Activated naive CD8-positive, alpha-beta T cell treated with anti-CD3 and anti-CD28 coated beads, Interleukin-2, amount 10 ng/mL, durations not matched to agents 7 days and 5 days (primary cell): ENCODE data around the gene TMEM185B. TPM values are rescaled to one million over a fixed set of nuclear protein-coding genes. Genes with fewer than 3 reads are reported as not detected.
"Not testable (repeated sequence)": the region's sequence is repeated elsewhere in the genome, so short reads cannot be mapped to it uniquely, and the experiment has no call there.

Experiments used
- ATAC-seq: fragments of 150-1000 bp; cut with Tn5 transposase; one replicate; pipeline ENCODE4 v1.10.0; 2021; ENCODE audit warnings: low read depth, moderate library complexity
- POLR2A ChIA-PET: fragments of 350-600 bp; sonication (Branson Sonifier 250); formaldehyde crosslinking; loops from one replicate; lab custom pipeline; 2021; ENCODE audit warnings: antibody characterized with exemption; lab: Charles Lee
- DNase-seq: peaks from one replicate; pipeline ENCODE4 v3.0.0; 2021
- H3K27ac Mint-ChIP-seq: one replicate; pipeline ENCODE4 v1.8.0; 2022; ENCODE audit warnings: mild to moderate bottlenecking, mixed read lengths
- H3K27me3 Mint-ChIP-seq: one replicate; pipeline ENCODE4 v1.8.0; 2022; ENCODE audit warnings: mild to moderate bottlenecking, moderate library complexity, mixed read lengths
- H3K36me3 Mint-ChIP-seq: one replicate; pipeline ENCODE4 v1.8.0; 2021; ENCODE audit warnings: mild to moderate bottlenecking, mixed read lengths
- H3K4me1 Mint-ChIP-seq: one replicate; pipeline ENCODE4 v1.8.0; 2021; ENCODE audit warnings: mixed read lengths
- H3K4me3 Mint-ChIP-seq: one replicate; pipeline ENCODE4 v1.8.0; 2022; ENCODE audit warnings: mild to moderate bottlenecking, moderate library complexity, mixed read lengths
- H3K9me3 Mint-ChIP-seq: one replicate; pipeline ENCODE4 v1.8.0; 2021; ENCODE audit warnings: mixed read lengths
- total RNA-seq, 2 experiments: library from RNA; stranded (reverse); gene quantifications; one replicate each; pipeline ENCODE4 v1.2.3, GENCODE V29; 2021

TMEM185B gene
- 10 to 100 TPM; 23.4 to 26.2 TPM for total RNA-seq

DNA sequence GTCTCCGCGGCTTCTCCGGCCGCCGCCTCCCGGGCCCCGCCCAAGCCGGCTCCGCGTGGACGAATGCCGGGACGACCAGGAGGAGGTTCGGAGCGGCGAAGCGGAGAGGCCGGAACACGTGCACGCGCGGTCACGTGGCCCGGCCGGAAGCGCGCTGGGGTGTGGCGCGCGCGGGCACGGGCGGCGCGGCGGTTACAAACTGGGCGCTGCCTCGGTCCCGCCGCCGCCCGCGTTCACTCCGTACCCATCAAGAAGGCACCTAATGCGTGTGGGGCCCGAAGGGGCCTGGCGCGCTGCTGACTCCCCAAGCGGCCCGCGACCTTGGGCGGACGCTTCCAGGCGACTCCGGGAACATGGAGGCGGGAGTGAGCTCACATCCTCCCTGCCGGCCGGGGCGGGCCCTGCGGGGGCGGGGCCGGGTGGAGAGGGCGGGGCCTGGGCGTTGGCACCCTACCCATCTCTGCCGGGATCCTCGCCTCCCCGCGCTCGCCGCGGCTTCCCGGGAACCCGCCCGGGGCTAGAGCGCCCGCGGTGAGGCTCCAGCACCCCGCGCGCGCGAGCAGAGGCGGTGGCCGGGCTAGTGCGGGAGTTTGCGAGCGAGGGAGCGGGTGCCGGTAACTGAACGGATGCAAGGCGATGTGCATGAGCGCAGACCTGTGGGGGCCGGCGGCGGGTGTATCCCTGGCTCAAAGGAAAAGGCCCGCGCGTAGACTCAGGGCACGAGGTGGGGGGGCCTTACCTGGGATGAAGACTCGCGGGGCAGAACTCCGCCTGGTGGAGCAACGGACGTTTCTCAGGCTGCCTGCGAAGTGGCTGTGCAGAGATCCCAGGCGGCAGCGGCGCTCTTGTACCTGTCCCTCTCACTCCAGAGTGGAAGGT, at the start of gene TMEM185B:
TSS of gene TMEM185B (minus strand) at position 367 of the 879 bp plus-strand sequence. CDS start 424 bp downstream, outside the sequence.
- ATAC-seq (peak; percentile 91), DNase-seq (peak; percentile 95)
- Mint-ChIP-seq H3K27ac (peak within 1 kb of the TSS; percentile 84), H3K27me3 (no peaks in the 10 kb centered on the region), H3K36me3 (peaks cover 46% of the 10 kb centered on the region), H3K9me3 (peaks cover 4% of the 10 kb centered on the region), H3K4me3 (peak within 1 kb of the TSS; percentile 87), H3K4me1 (peaks cover 59% of the 10 kb centered on the region)
- POLR2A ChIA-PET: interaction anchor here (0.7 to 3.2 kb wide), 10 partner anchors 9 to 90 kb away, joined by 3 to 35 read pairs (median 5); no protein-coding TSS in a partner anchor

DNA sequence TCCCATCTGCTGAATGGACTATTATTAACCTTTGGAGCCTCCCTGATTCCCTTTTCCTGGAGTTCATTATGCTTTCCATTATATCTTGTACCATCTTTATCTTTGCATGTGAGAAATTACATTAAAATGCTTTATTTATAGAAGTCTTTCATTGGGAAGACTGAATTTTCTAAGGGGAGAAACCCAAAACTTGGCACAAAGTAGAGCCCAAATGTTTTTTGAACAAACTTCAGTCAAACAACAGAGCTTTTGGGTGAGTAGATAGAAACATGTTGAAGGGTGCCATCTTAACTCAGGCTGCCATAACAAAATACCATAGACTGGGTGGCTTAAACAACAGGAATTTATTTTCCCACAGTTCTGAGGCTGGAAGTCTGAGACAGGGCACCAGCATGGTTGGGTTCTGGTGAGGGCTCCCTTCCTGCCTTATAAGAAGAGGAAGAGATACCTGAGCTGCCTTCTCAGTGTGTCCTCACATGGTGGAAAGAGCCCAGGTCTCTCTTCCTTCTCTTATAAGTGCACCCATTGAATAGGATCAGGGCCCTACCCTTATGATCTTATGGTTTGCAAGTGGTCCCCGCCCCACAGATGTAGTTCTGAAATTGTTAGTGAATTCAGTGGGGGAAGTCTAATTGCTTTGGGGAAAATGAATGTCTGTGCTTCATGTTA, 48.6 kb upstream of the TMEM185B start:
- no peak for DNase-seq
- Mint-ChIP-seq H3K27me3 (no peaks in the 10 kb centered on the region), H3K9me3 (peaks cover 13% of the 10 kb centered on the region), H3K36me3 (peaks cover 70% of the 10 kb centered on the region), H3K27ac (no peak overlapping the region), H3K4me3 (no peak overlapping the region), H3K4me1 (peaks cover 34% of the 10 kb centered on the region)
- POLR2A ChIA-PET: no interaction called here
- no peak for ATAC-seq

DNA sequence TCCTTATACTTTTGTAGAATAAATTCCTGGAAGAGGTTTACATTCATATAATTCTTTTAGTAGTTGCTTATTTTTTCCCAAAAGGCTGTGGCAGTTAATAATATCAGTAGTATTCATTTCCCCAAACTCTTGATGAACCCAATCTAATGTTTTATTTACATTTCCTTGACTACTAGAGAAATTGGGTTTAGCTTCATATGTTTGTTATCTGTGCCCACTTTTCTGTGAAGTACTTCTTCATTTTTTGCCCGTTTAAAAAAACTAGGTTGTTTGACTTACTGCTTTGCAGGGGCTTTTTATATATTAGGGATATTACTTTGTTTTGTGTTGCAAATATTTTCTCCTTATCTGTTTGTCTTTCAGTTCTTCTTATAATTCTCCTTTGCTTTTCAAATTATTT, 46.6 kb upstream of the TMEM185B start:
- H3K4me1 Mint-ChIP-seq: peaks cover 41% of the 10 kb centered on the region
- no peaks in the 10 kb centered on the region for H3K27me3 Mint-ChIP-seq
- H3K27ac Mint-ChIP-seq: no peak overlapping the region
- ATAC-seq (no peak), DNase-seq (no peak)
- peaks cover 8% of the 10 kb centered on the region for H3K9me3 Mint-ChIP-seq
- peaks cover 66% of the 10 kb centered on the region for H3K36me3 Mint-ChIP-seq
- no peak overlapping the region for H3K4me3 Mint-ChIP-seq
- POLR2A ChIA-PET: no interaction called here

DNA sequence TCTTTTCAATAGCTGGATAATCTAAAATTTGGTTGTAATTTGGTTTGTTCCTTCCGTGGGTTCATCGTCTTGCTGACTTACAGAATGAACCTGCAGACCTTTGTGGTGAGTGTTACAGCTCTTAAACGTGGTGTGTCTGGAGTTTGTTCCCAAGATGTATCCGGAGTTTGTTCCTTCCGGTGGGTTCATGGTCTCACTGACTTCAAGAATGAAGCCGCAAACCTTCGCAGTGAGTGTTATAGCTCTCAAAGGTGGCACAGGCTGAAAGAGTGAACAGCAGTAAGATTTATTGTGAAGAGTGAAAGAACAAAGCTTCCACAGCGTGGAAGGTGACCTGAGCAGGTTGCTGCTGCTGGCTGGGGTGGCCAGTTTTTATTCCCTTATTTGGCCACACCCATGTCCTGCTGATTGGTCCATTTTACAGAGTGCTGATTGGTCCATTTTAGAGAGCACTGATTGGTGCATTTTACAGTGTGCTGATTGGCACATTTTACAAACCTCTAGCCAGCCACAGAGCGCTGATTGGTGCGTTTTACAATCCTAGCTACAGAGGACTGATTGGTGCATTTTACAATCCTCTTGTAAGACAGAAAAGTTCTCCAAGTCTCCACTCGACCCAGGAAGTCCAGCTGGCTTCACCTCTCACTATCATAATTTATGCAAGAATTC, 46.0 kb upstream of the TMEM185B start:
- Mint-ChIP-seq H3K27me3 (no peaks in the 10 kb centered on the region), H3K4me3 (no peak overlapping the region), H3K27ac (no peak overlapping the region), H3K9me3 (peaks cover 8% of the 10 kb centered on the region), H3K4me1 (peaks cover 42% of the 10 kb centered on the region), H3K36me3 (peaks cover 63% of the 10 kb centered on the region)
- ATAC-seq: peak; percentile 56
- no peak for DNase-seq
- POLR2A ChIA-PET: no interaction called here

DNA sequence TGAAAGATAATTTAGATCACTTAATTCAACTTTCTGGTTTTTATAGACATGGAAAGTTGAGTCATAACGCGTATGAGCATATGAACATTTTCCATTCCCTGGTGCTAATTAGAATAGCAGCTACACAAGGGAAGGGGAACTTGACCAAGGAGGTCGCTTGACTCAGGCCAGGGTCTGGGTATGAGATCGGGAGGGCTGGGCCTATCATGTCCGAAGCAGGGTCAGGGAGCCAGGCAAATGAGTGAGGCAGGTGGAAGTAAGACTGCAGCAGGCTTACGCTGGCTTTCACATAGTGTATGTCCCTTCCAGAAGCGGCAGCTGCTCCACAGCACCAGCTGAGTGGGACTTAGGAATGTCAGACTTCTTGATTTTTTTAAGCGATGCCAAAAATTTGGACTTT, 44.1 kb upstream of the TMEM185B start:
- Mint-ChIP-seq H3K27ac (no peak overlapping the region), H3K4me3 (no peak overlapping the region), H3K9me3 (peaks cover 3% of the 10 kb centered on the region), H3K4me1 (peaks cover 30% of the 10 kb centered on the region), H3K36me3 (peaks cover 46% of the 10 kb centered on the region), H3K27me3 (no peaks in the 10 kb centered on the region)
- POLR2A ChIA-PET: no interaction called here
- ATAC-seq (no peak), DNase-seq (no peak)

DNA sequence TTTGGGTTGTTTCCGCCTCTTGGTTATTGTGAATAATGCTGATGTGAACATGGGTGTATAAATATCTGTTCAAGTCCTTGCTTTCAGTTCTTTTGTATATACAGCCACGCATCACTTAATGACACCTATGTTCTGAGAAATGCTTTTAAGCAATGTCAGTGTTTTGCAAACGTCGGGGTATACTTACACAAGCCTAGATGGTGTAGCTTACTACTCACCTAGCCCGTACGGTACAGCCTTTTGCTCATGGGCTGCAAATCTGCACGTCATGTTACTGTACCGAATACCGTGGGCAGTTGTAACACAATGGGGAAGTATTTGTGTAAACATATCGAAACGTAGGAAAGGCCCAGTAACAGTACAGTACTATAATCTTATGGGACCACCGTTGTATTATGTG, 41.8 kb upstream of the TMEM185B start:
- Mint-ChIP-seq H3K4me1 (peaks cover 27% of the 10 kb centered on the region), H3K27ac (no peak overlapping the region), H3K9me3 (peaks cover 1% of the 10 kb centered on the region), H3K36me3 (peaks cover 26% of the 10 kb centered on the region), H3K4me3 (no peak overlapping the region), H3K27me3 (no peaks in the 10 kb centered on the region)
- DNase-seq: no peak
- POLR2A ChIA-PET: interaction anchor here (1.4 kb wide), 1 partner anchor 34 kb away, joined by 3 read pairs; no protein-coding TSS in a partner anchor
- ATAC-seq: no peak

DNA sequence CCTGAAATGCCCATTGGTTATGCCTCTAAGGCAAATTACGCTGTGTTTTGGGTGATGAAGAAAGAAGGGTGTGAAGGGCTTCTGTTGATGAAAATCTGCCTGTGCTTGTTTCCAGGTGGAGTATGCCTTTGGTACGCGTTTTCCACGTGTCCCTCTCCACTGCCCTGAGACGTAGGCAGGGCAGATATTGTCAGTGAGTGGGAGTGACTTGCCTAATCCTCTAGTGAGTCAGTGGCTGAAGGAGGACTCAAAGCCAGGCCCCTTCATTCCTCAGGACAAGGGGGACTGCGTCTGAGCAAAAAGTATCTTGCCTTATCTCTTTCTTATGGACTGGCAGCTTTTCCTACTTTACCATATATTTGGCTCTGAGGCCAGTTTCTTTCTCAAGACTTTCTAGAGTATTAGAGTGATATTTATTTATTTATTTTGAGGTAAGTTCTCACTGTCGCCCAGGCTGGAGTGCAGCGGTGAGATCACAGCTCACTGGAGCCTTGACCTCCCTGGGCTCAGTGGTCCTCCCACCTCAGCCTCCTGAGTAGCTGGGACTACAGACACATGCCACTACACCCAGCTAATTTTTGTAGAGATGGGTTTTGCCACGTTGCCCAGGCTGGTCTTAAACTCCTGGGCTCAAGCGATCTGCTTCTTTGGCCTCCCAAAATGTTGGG, 39.7 kb upstream of the TMEM185B start:
- peaks cover 5% of the 10 kb centered on the region for H3K9me3 Mint-ChIP-seq
- ATAC-seq (no peak), DNase-seq (no peak)
- POLR2A ChIA-PET: no interaction called here
- H3K4me3 Mint-ChIP-seq: no peak overlapping the region
- H3K27me3 Mint-ChIP-seq: no peaks in the 10 kb centered on the region
- peaks cover 26% of the 10 kb centered on the region for H3K4me1 Mint-ChIP-seq
- H3K27ac Mint-ChIP-seq: no peak overlapping the region
- peaks cover 29% of the 10 kb centered on the region for H3K36me3 Mint-ChIP-seq

DNA sequence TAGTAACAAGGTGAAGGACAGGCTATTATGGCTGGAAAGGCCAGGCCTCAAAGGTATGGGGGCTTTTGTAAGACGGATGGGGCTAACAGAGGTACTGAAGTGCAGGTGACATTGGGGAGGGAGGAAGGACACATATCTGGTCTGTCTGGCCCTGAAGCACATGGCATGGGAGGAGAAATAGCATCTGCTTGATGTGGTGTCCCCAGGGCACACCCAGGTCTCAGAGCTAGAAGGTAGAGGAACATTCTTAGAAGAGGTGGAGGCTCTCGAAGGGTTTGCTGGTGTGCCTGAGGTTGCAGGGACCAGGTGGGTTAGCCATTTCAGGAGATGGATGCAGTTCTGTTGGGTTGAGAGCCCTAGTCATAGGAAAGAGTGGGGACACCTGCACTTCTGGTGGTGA, 39.0 kb upstream of the TMEM185B start:
- Mint-ChIP-seq H3K9me3 (peaks cover 6% of the 10 kb centered on the region), H3K4me1 (peaks cover 31% of the 10 kb centered on the region), H3K27me3 (no peaks in the 10 kb centered on the region), H3K27ac (no peak overlapping the region), H3K4me3 (no peak overlapping the region), H3K36me3 (peaks cover 33% of the 10 kb centered on the region)
- DNase-seq (no peak), ATAC-seq (peak; percentile 61)
- POLR2A ChIA-PET: interaction anchor here (1.4 kb wide), 1 partner anchor 10 kb away, joined by 4 read pairs; the partner anchor contains the start of gene RALB

DNA sequence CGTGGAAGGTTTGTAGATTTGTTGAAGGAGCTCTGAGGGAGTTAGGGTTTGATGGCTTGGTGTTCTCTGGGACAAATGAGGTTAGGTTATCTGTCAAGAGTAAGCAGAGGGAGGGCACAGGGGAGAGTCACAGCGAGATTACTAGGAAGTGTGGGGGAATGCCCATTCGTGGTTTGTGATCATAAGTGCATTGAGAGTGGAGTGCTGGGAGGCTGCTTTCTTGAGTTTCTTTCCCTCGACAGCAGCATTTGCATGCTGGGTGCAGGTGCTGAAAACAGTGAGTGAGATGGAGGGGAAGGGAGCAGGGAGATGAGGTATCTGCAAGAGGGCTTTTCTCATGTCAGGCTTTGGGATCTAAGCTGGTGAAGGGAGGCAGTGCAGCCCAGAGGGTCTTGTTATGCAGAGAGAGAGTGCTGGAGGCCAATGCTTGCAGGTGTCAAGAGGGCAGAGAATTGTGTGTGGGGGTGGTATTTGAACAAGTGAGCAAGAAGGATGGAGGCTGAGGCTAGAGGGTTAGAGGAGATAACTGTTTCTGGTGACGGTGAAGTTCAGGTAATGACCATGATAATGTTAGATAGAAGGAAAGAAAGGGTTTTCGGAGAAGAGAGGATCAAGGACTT, 38.3 kb upstream of the TMEM185B start:
- Mint-ChIP-seq H3K9me3 (peaks cover 6% of the 10 kb centered on the region), H3K27ac (no peak overlapping the region), H3K4me1 (peaks cover 36% of the 10 kb centered on the region), H3K4me3 (no peak overlapping the region), H3K27me3 (no peaks in the 10 kb centered on the region), H3K36me3 (peaks cover 36% of the 10 kb centered on the region)
- ATAC-seq: peak; percentile 52
- no peak for DNase-seq
- POLR2A ChIA-PET: interaction anchor here (1.4 to 1.7 kb wide), 2 partner anchors 9 to 13 kb away, joined by 3 to 4 read pairs; partner anchors contain the start of gene RALB

DNA sequence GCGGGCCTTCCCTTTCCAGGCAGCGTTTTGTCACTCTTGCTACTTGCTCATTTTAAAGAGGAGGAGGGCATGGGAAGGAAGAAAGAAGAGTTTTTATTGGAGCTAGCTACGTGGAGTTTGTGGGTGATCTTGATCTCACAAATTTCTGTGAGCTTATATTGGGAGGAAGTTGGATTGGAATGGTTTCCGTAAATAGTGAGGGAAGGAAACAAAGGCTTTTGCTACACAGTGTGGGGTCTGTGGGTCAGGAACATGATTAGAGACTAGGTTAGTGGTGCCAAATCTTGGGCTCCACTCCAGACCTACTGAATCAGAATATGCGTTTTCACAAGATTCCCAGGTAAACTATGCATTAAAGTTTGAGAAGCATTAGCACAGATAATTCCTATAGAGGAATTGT, 37.5 kb upstream of the TMEM185B start:
- Mint-ChIP-seq H3K4me1 (peaks cover 41% of the 10 kb centered on the region), H3K4me3 (no peak overlapping the region), H3K9me3 (peaks cover 6% of the 10 kb centered on the region), H3K36me3 (peaks cover 44% of the 10 kb centered on the region), H3K27ac (no peak overlapping the region), H3K27me3 (no peaks in the 10 kb centered on the region)
- POLR2A ChIA-PET: interaction anchor here (1.7 kb wide), 1 partner anchor 14 kb away, joined by 3 read pairs; no protein-coding TSS in a partner anchor
- no peak for ATAC-seq
- no peak for DNase-seq

DNA sequence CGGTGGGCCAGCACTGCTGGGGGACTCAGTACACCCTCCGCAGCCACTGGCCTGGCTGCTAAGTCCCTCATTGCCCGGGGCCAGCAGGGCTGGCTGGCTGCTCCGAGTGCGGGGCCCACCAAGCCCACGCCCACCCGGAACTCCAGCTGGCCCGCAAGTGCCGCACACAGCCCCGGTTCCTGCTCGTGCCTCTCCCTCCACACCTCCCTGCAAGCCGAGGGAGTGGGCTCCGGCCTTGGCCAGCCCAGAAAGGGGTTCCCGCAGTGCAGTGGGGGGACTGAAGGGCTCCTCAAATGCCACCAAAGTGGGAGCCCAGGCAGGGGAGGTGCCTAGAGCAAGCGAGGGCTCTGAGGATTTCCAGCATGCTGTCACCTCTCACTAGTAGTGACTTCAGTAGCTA, 36.7 kb upstream of the TMEM185B start:
- DNase-seq, H3K4me3 Mint-ChIP-seq, ATAC-seq, H3K27me3 Mint-ChIP-seq, H3K9me3 Mint-ChIP-seq, H3K27ac Mint-ChIP-seq: not testable (repeated sequence)
- POLR2A ChIA-PET: interaction anchor here (1.7 kb wide), 1 partner anchor 14 kb away, joined by 3 read pairs; no protein-coding TSS in a partner anchor
- Mint-ChIP-seq H3K36me3 (peaks cover 46% of the 10 kb centered on the region), H3K4me1 (peaks cover 41% of the 10 kb centered on the region)

DNA sequence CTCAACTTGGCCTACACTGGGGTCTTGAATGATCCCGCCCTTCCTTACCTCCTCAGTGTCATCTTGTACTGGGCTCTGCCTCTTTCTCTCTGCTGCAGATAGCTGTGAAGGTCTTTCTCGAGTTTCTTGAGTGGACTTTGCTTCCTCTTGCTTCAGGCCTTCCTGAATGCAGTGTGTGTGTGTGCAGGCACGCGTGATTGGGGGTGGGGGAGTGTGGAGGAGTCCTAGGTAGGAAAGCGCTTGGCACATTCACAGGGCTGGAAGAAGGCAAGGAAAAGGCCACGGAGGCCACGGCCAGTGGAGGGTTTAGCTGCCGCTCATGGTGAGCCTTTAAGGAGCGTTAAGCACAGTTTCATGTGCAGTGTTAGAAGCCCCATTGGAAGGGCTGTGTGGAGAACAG, 35.0 kb upstream of the TMEM185B start:
- Mint-ChIP-seq H3K36me3 (peaks cover 50% of the 10 kb centered on the region), H3K27ac (peak overlapping the region; percentile 17), H3K27me3 (no peaks in the 10 kb centered on the region), H3K4me3 (no peak overlapping the region), H3K4me1 (peaks cover 49% of the 10 kb centered on the region), H3K9me3 (peaks cover 6% of the 10 kb centered on the region)
- POLR2A ChIA-PET: no interaction called here
- ATAC-seq: no peak
- no peak for DNase-seq
